Mammary epithelial cell (primary cell): Measurements from ENCODE around the gene SRSF7.

Source experiments
- CTCF ChIP-seq, 2 donors: IDR thresholded peaks in 1 of 2; conservative IDR thresholded peaks in 1 of 2; 2 replicates each; pipeline ENCODE4 v1.5.1; 2011 to 2012; ENCODE audit warnings: inconsistent platforms in 2 of 2, low read length in 2 of 2, mild to moderate bottlenecking in 2 of 2, control low read depth in 1 of 2, low read depth in 1 of 2; ENCODE audit not compliant: insufficient read depth in 1 of 2; ENCODE audit errors: extremely low read depth in 1 of 2
- EZH2 ChIP-seq: IDR thresholded peaks from 2 replicates; pipeline ENCODE4 v1.6.1; 2012; ENCODE audit warnings: low read length, inconsistent platforms, borderline replicate concordance

- no peak for TF ChIP-seq CTCF (conservative IDR thresholded peaks at IDR 0.05 in 1 of 2, IDR thresholded peaks at IDR 0.05 in 1 of 2; ENCODE audit: extremely low read depth in 1 of 2, insufficient read depth in 1 of 2, low read depth in 1 of 2, low read length in 2 of 2)
- TF ChIP-seq EZH2, result no peak
Measured at GRCh38 chr2:38742797-38743559, 8.2 kb downstream of the SRSF7 start.
